Thyroid gland (tissue), 4 donors: ENCODE measurements around the gene RTTN. TPM values are rescaled to one million over a fixed set of nuclear protein-coding genes. Genes with fewer than 3 reads are reported as not detected.

Experiments
- DNase-seq, 2 donors: peaks; one replicate each; pipeline ENCODE4 v3.0.0-alpha.2; 2019
- H3K27ac ChIP-seq, 3 donors: fragments of 200-600 bp; sonication (generic); 1 replicate in 2 of 3; 2 replicates in 1 of 3; pipeline ENCODE4 v1.5.1; 2016 to 2019; ENCODE audit warnings: mild to moderate bottlenecking in 1 of 3, moderate library complexity in 1 of 3
- H3K27me3 ChIP-seq: fragments of 200-600 bp; sonication (generic); one replicate; pipeline ENCODE4 v1.5.1; 2019
- H3K36me3 ChIP-seq, 2 donors: fragments of 200-600 bp; sonication (generic); one replicate each; pipeline ENCODE4 v1.5.1; 2016 to 2019
- H3K4me1 ChIP-seq, 2 donors: fragments of 200-600 bp; sonication (generic); one replicate each; pipeline ENCODE4 v1.5.1; 2017 to 2019
- H3K4me3 ChIP-seq, 3 donors: fragments of 200-600 bp; sonication (generic); replicated peaks in 1 of 3; 1 replicate in 2 of 3; 2 replicates in 1 of 3; pipeline ENCODE4 v1.5.1; 2016; ENCODE audit warnings: mild to moderate bottlenecking in 1 of 3
- H3K9me3 ChIP-seq: fragments of 200-600 bp; sonication (generic); one replicate; pipeline ENCODE4 v1.5.1; 2017
- POLR2A ChIP-seq, 2 donors: fragments of 450-650 bp; IDR thresholded peaks; one replicate each; pipeline ENCODE4 v1.6.1; 2017; ENCODE audit warnings: antibody characterized with exemption in 2 of 2, mild to moderate bottlenecking in 2 of 2, moderate library complexity in 1 of 2
- WGBS, 2 donors: methylation state at CpG; one replicate each; pipeline ENCODE4 v1.1.5; 2017; 5-methylcytosine and 5-hydroxymethylcytosine counted together
- intact Hi-C: fragments of 100-400 bp; cut with DNase I; formaldehyde crosslinking; loops from one replicate; pipeline ENCODE4 v1.15.1; 2023
- total RNA-seq, 4 donors: library from RNA; depleted of rRNA; stranded (reverse); fragments of >200 nt; gene quantifications; one replicate each; pipeline ENCODE4 v1.2.3, GENCODE V29; 2016
- TF ChIP-seq, protein P1 (sequence below), 6 experiments: fragments of 200-600 bp in 3 of 6; fragments of 450-650 bp in 3 of 6; sonication (generic) in 3 of 6; IDR thresholded peaks; one replicate each; pipeline ENCODE4 v1.5.1; 2016 to 2019; ENCODE audit warnings: antibody characterized with exemption in 6 of 6, mild to moderate bottlenecking in 2 of 6, inconsistent platforms in 1 of 6, moderate library complexity in 1 of 6

RTTN gene
- total RNA-seq, 4 donors from 2014 or later: 12.6 to 34.6 (median 19.3) TPM

DNA sequence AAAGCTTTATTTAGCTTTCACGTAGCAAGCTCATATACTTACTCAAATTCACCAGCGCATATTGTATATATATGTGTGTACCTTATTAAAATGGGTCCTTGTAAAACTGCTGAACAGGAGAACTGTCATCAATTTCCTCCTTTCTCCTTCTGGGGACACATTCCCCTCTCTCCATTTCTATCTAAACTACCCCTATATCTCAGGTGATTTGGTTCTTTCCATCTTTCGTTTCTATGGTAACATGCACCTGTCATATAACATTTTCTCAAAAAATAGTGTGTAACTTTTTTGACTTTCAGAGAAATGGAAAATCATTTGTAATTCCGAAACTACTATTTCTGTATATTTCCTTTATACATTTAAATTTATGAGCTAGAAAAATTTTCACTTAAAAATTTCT, 174.3 kb downstream of the RTTN start:
- DNase-seq: no peak
- intact Hi-C loops: no loop called here
- 96 to 98% methylated on average over 4 of the region's 4 CpGs for WGBS, 2 donors
- no peaks in the 10 kb centered on the region for H3K36me3 ChIP-seq
- no peaks in the 10 kb centered on the region for H3K4me1 ChIP-seq
- no peak for TF ChIP-seq POLR2A (IDR thresholded peaks at IDR 0.05)
- TF ChIP-seq, protein P1, sequence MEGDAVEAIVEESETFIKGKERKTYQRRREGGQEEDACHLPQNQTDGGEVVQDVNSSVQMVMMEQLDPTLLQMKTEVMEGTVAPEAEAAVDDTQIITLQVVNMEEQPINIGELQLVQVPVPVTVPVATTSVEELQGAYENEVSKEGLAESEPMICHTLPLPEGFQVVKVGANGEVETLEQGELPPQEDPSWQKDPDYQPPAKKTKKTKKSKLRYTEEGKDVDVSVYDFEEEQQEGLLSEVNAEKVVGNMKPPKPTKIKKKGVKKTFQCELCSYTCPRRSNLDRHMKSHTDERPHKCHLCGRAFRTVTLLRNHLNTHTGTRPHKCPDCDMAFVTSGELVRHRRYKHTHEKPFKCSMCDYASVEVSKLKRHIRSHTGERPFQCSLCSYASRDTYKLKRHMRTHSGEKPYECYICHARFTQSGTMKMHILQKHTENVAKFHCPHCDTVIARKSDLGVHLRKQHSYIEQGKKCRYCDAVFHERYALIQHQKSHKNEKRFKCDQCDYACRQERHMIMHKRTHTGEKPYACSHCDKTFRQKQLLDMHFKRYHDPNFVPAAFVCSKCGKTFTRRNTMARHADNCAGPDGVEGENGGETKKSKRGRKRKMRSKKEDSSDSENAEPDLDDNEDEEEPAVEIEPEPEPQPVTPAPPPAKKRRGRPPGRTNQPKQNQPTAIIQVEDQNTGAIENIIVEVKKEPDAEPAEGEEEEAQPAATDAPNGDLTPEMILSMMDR (IDR thresholded peaks at IDR 0.05): no peak
- H3K27ac ChIP-seq: no peak overlapping the region
- no peak overlapping the region for H3K4me3 ChIP-seq
- H3K27me3 ChIP-seq: no peaks in the 10 kb centered on the region
- no peaks in the 10 kb centered on the region for H3K9me3 ChIP-seq

DNA sequence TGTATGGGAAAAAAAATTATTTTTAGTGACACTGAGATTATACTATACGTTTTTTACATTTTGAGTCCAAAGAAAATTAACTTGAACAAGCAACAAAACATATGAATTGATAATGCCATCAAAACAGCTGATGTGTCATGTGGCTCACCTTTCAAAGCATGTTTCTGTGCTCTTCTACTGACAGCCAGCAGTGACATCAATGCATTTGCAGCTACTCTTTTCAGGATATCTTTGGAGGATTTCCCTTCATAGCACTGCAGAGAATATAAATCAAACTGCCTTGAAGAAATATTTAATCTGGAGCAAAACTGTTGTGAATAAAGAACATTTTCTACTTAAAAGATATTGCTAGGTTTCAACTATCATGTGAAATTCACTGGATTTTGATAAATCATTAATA, 174.8 kb downstream of the RTTN start:
- no peaks in the 10 kb centered on the region for H3K4me1 ChIP-seq

DNA sequence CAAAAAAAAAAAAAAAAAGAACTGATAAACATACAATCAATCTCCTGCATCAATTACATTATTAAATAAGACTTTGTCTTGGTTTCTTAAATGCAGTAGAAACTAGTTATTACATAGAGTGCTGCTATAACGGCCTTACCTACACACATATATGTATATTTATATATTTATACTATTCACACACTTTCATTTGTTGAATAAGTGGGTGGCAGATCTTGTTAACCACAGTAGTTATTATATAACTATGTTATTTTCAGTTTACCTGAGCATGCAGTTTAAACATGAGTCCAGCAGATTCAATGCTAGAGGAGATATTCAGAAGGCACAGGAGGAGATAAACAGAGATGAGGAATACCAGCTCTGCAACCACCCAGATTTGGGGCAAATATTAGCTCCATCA, 176.3 kb downstream of the RTTN start:
- DNase-seq: no peak
- 89 to 97% methylated on average over 1 of the region's 1 CpG for WGBS, 2 donors
- no peak overlapping the region for H3K27ac ChIP-seq
- intact Hi-C loops: no loop called here
- H3K9me3 ChIP-seq: no peaks in the 10 kb centered on the region
- H3K4me1 ChIP-seq: no peaks in the 10 kb centered on the region
- H3K4me3 ChIP-seq: no peak overlapping the region
- no peak for TF ChIP-seq POLR2A (IDR thresholded peaks at IDR 0.05)
- TF ChIP-seq, protein P1 (IDR thresholded peaks at IDR 0.05): no peak
- no peaks in the 10 kb centered on the region for H3K27me3 ChIP-seq
- no peaks in the 10 kb centered on the region for H3K36me3 ChIP-seq

More for the DNA sequence above, 174.8 kb downstream of the RTTN start:
- no peak overlapping the region for H3K4me3 ChIP-seq
- intact Hi-C loops: no loop called here
- no peak for TF ChIP-seq POLR2A (IDR thresholded peaks at IDR 0.05)
- TF ChIP-seq, protein P1 (IDR thresholded peaks at IDR 0.05): no peak
- H3K27me3 ChIP-seq: no peaks in the 10 kb centered on the region
- H3K9me3 ChIP-seq: no peaks in the 10 kb centered on the region
- H3K27ac ChIP-seq: no peak overlapping the region
- no peak for DNase-seq
- WGBS, 2 donors: 92 to 94% methylated on average over 1 of the region's 1 CpG
- H3K36me3 ChIP-seq: no peaks in the 10 kb centered on the region

DNA sequence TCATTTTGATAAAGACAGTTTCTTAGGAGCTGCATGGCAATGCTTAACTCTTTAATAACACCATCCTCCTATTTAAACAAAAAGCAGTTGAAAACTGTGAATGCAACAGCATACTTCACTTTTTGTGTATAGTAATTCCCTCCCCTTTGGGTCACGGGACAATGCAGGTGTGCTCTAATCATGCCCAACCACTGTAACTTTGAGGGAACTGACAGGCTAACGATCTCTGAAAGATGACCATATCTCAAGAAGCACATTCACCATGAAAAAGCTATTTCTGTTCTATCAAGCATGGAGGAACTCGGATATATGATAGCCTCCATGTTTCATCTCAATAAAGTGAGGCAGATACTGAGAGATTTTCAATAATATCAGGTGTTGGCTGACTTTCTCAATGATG, 176.8 kb downstream of the RTTN start:
- Histone ChIP-seq H3K9me3 (no peaks in the 10 kb centered on the region), H3K27me3 (no peaks in the 10 kb centered on the region), H3K4me1 (peaks cover 0 to 2% of the 10 kb centered on the region in 2 donors), H3K36me3 (no peaks in the 10 kb centered on the region), H3K27ac (no peak overlapping the region), H3K4me3 (no peak overlapping the region)
- intact Hi-C loops: no loop called here
- DNase-seq: no peak
- TF ChIP-seq, protein P1 (IDR thresholded peaks at IDR 0.05): no peak
- TF ChIP-seq POLR2A (IDR thresholded peaks at IDR 0.05): no peak
- 94 to 97% methylated on average over 3 of the region's 3 CpGs for WGBS, 2 donors

DNA sequence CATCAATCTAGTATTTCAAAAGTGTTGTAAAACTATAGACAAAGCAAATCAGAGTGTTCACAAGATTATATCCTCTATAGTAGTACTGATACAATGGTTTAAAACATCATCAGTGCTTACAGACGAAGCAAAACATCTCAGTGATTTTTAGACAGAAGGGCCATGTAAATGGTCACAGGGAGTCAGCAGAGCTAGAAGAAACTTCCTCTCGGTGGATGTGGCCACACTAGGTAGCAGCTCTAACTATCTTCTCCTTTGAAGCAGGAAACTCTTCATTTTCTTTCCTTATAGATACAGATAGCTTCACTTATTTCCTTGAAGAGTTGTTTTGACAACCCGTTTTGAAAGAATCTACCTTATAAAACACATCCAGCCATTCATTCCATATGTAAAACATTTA, 177.4 kb downstream of the RTTN start:
- Histone ChIP-seq H3K4me3 (no peak overlapping the region), H3K27ac (no peak overlapping the region), H3K36me3 (no peaks in the 10 kb centered on the region), H3K4me1 (peaks cover 0 to 7% of the 10 kb centered on the region in 2 donors), H3K9me3 (no peaks in the 10 kb centered on the region), H3K27me3 (no peaks in the 10 kb centered on the region)
- TF ChIP-seq POLR2A (IDR thresholded peaks at IDR 0.05): no peak
- TF ChIP-seq, protein P1 (IDR thresholded peaks at IDR 0.05): no peak
- WGBS, 2 donors: 85 to 88% methylated on average over 3 of the region's 3 CpGs
- no peak for DNase-seq
- intact Hi-C loops: no loop called here
